Bladder microvascular endothelial cell (primary cell): ENCODE data around the gene RELA. TPM values are rescaled to one million over a fixed set of nuclear protein-coding genes. Genes with fewer than 3 reads are reported as not detected.

ENCODE experiments used
- total RNA-seq: library from RNA; depleted of rRNA; stranded (reverse); fragments of >200 nt; gene quantifications from 2 replicates; pipeline ENCODE4 v1.2.3, GENCODE V29; 2014

RELA gene
- total RNA-seq, result 13.0 and 26.4 TPM in 2 replicates

GRCh38 chr11:65662799-65663638, at the start of gene RELA:
RELA (minus strand) TSS chr11:65662916; CDS start chr11:65662832, 84 bp downstream.

GRCh38 chr11:65711785-65712632, 49.3 kb upstream of the RELA start, which contains the start of gene KAT5:
KAT5 (plus strand) TSS chr11:65712252; CDS start chr11:65712268, 16 bp downstream.

GRCh38 chr11:65637794-65638419, 24.8 kb downstream of the RELA start, which contains the start of gene SIPA1:
SIPA1 (plus strand) TSS chr11:65638101; CDS start chr11:65640922, 2,821 bp downstream.

GRCh38 chr11:65615229-65615949, 47.3 kb downstream of the RELA start, which contains the start of gene PCNX3:
PCNX3 (plus strand) TSS chr11:65615776; CDS start chr11:65616312, 536 bp downstream.

Other genes with a start within 250 kb of the RELA start
- 59.3 and 170 TPM in 2 replicates for gene NEAT1, start 240.1 kb downstream of the RELA start, total RNA-seq
- gene MALAT1, start 163.9 kb downstream of the RELA start, total RNA-seq, result 3,635 and 7,050 TPM in 2 replicates
- 49.2 and 56.6 TPM in 2 replicates for gene SCYL1, start 137.8 kb downstream of the RELA start, total RNA-seq
- gene LTBP3, start 104.6 kb downstream of the RELA start, total RNA-seq, result 17.5 and 79.4 TPM in 2 replicates
- gene ZNRD2, start 92.4 kb downstream of the RELA start, total RNA-seq, result 28.6 and 32.1 TPM in 2 replicates
- 12.0 and 14.6 TPM in 2 replicates for gene FAM89B, start 90.4 kb downstream of the RELA start, total RNA-seq
- gene EHBP1L1, start 86.9 kb downstream of the RELA start, total RNA-seq, result 9.4 and 31.9 TPM in 2 replicates
- under 0.01 and 0.38 TPM in 2 replicates for gene KCNK7, start 67.1 kb downstream of the RELA start, total RNA-seq
- gene MAP3K11, start 48.7 kb downstream of the RELA start, total RNA-seq, result 78.5 and 130 TPM in 2 replicates
- gene PCNX3, start 47.1 kb downstream of the RELA start, total RNA-seq, result 10.0 and 25.1 TPM in 2 replicates
- gene SIPA1, start 24.8 kb downstream of the RELA start, total RNA-seq, result 33.8 and 81.2 TPM in 2 replicates
- gene KAT5, start 49.3 kb upstream of the RELA start, total RNA-seq, result 35.3 and 41.9 TPM in 2 replicates
- gene RNASEH2C, start 57.9 kb upstream of the RELA start, total RNA-seq, result 34.2 and 37.3 TPM in 2 replicates
- gene AP5B1, start 118.1 kb upstream of the RELA start, total RNA-seq, result 5.5 and 8.5 TPM in 2 replicates
- not detected in 2 replicates for gene OVOL1, start 124.1 kb upstream of the RELA start, total RNA-seq
- under 0.01 and 0.50 TPM in 2 replicates for gene SNX32, start 171.0 kb upstream of the RELA start, total RNA-seq
- gene CFL1, start 195.3 kb upstream of the RELA start, total RNA-seq, result 1,281 and 2,304 TPM in 2 replicates
- 45.2 and 48.9 TPM in 2 replicates for gene MUS81, start 197.5 kb upstream of the RELA start, total RNA-seq
- 11.2 and 26.1 TPM in 2 replicates for gene EFEMP2, start 209.9 kb upstream of the RELA start, total RNA-seq
- under 0.01 TPM in 1 of 2 replicates, not detected in the other for gene CTSW, start 216.9 kb upstream of the RELA start, total RNA-seq
- 146 and 161 TPM in 2 replicates for gene FIBP, start 225.6 kb upstream of the RELA start, total RNA-seq
- 50.0 and 94.9 TPM in 2 replicates for gene CCDC85B, start 227.8 kb upstream of the RELA start, total RNA-seq
- 4.4 and 5.0 TPM in 2 replicates for gene FOSL1, start 237.5 kb upstream of the RELA start, total RNA-seq